ENCODE measurements around the gene EML5.

EML5 gene

GRCh38 chr14:88765130-88765529 is 27.6 kb downstream of the EML5 start:
- Histone ChIP-seq H3K9ac (ENCODE audit: low read depth, low read length) (no peak overlapping the region), H3K9me3 (ENCODE audit: insufficient read depth, low read depth, low read length) (peaks cover 28% of the 10 kb centered on the region), H3K27me3 (ENCODE audit: insufficient read depth, low read length) (no peaks in the 10 kb centered on the region), H3K4me1 (ENCODE audit: insufficient read depth, low read length) (no peaks in the 10 kb centered on the region), H3K4me3 (ENCODE audit: low read length) (no peak overlapping the region), H3K36me3 (ENCODE audit: insufficient read depth, low read depth, low read length) (no peaks in the 10 kb centered on the region), H3K27ac (ENCODE audit: low read length) (no peak overlapping the region)

DNA sequence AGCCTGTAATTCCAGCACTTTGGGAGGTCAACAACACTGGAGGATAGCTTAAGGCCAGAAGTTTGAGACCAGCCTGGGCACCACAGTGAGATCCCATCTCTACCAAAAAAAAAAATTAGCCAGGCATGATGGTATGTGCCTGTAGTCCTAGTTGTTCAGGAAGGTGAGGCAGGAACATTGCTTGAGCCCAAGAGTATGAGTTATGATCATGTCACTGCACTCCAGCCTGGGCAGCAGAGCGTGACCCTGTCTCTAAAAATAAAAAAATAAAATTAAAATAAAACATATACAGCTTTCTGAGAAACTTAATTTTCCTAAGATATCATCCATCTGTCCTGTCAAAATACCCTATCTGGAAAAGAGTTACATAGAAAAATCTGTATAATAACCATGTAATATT is 38.9 kb downstream of the EML5 start:
- Histone ChIP-seq H3K9me3 (ENCODE audit: insufficient read depth, low read depth, low read length) (no peaks in the 10 kb centered on the region), H3K9ac (ENCODE audit: low read depth, low read length) (no peak overlapping the region), H3K27me3 (ENCODE audit: insufficient read depth, low read length) (no peaks in the 10 kb centered on the region), H3K27ac (ENCODE audit: low read length) (no peak overlapping the region), H3K4me3 (ENCODE audit: low read length) (no peak overlapping the region), H3K4me1 (ENCODE audit: insufficient read depth, low read length) (no peaks in the 10 kb centered on the region), H3K36me3 (ENCODE audit: insufficient read depth, low read depth, low read length) (no peaks in the 10 kb centered on the region)

DNA sequence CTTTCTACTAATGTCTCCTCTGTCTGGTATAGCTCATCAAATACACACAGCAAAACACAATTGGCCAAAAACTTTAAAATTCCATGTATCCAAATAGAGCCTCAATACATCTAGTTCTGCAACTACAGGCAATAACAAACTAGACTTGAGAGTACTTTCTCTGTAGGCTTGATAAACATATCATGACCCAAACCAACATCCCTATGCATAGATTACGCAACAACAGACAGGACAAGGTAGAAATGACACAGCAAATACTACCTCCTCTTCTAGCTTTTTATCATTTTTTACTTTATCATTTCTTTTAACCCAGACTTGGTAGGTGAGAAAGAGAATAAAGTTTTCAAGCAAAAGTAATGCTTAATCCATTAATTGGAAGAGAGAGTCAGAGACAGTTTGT is 41.8 kb downstream of the EML5 start:
- no peak overlapping the region for H3K27ac ChIP-seq (ENCODE audit: low read length)
- no peak overlapping the region for H3K9ac ChIP-seq (ENCODE audit: low read depth, low read length)
- no peaks in the 10 kb centered on the region for H3K36me3 ChIP-seq (ENCODE audit: insufficient read depth, low read depth, low read length)

GRCh38 chr14:88750413-88750812 is 42.3 kb downstream of the EML5 start:
- no peaks in the 10 kb centered on the region for H3K36me3 ChIP-seq (ENCODE audit: insufficient read depth, low read depth, low read length)
- no peak overlapping the region for H3K9ac ChIP-seq (ENCODE audit: low read depth, low read length)
- no peaks in the 10 kb centered on the region for H3K4me1 ChIP-seq (ENCODE audit: insufficient read depth, low read length)
- H3K9me3 ChIP-seq (ENCODE audit: insufficient read depth, low read depth, low read length): no peaks in the 10 kb centered on the region
- H3K27me3 ChIP-seq (ENCODE audit: insufficient read depth, low read length): no peaks in the 10 kb centered on the region
- H3K4me3 ChIP-seq (ENCODE audit: low read length): no peak overlapping the region
- H3K27ac ChIP-seq (ENCODE audit: low read length): no peak overlapping the region

More for the DNA sequence above, 41.8 kb downstream of the EML5 start:
- H3K9me3 ChIP-seq (ENCODE audit: insufficient read depth, low read depth, low read length): no peaks in the 10 kb centered on the region
- no peak overlapping the region for H3K4me3 ChIP-seq (ENCODE audit: low read length)
- H3K4me1 ChIP-seq (ENCODE audit: insufficient read depth, low read length): no peaks in the 10 kb centered on the region
- no peaks in the 10 kb centered on the region for H3K27me3 ChIP-seq (ENCODE audit: insufficient read depth, low read length)

DNA sequence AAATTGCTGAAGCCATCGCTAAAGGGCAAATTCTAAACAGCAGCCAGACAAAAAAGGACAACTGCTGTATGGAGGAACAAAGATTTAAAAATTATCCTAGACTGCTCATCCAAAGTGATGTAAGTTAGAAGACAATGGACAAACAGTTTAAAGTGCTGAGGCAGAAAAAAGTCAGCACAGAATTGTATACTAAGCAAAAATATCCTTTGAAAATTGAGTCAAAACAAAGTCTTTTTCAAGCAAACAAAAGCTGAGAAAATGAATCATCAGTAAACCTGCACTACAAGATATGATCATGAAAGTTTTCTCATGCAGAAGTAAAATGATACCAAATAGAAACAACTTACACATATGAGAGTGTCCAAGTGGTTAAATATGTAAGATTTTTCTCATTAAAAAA is 43.6 kb downstream of the EML5 start:
- no peak overlapping the region for H3K4me3 ChIP-seq (ENCODE audit: low read length)
- H3K9ac ChIP-seq (ENCODE audit: low read depth, low read length): no peak overlapping the region
- no peaks in the 10 kb centered on the region for H3K9me3 ChIP-seq (ENCODE audit: insufficient read depth, low read depth, low read length)
- no peaks in the 10 kb centered on the region for H3K27me3 ChIP-seq (ENCODE audit: insufficient read depth, low read length)
- H3K4me1 ChIP-seq (ENCODE audit: insufficient read depth, low read length): no peaks in the 10 kb centered on the region
- H3K27ac ChIP-seq (ENCODE audit: low read length): no peak overlapping the region
- H3K36me3 ChIP-seq (ENCODE audit: insufficient read depth, low read depth, low read length): no peaks in the 10 kb centered on the region

DNA sequence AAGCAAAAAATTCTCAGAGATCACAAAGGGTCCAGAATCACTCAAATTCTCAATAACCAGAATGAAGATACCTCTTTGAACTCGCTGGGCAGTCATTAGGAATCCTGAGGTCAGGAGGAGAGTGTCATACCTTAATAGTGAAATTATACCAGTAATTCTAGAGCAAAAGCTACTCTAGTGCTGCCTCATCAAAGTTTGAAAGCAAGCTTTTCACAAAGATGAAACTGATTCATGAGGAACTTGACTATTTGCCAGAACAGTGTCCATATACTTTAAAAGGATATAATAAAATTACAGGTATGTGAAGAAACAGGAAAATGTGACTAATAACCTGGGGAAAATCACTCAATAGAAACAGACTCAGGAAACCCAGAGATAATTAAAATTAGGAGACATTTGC is 44.5 kb downstream of the EML5 start:
- no peaks in the 10 kb centered on the region for H3K9me3 ChIP-seq (ENCODE audit: insufficient read depth, low read depth, low read length)
- no peaks in the 10 kb centered on the region for H3K36me3 ChIP-seq (ENCODE audit: insufficient read depth, low read depth, low read length)
- H3K4me1 ChIP-seq (ENCODE audit: insufficient read depth, low read length): no peaks in the 10 kb centered on the region
- H3K27ac ChIP-seq (ENCODE audit: low read length): no peak overlapping the region
- H3K27me3 ChIP-seq (ENCODE audit: insufficient read depth, low read length): no peaks in the 10 kb centered on the region
- no peak overlapping the region for H3K9ac ChIP-seq (ENCODE audit: low read depth, low read length)
- no peak overlapping the region for H3K4me3 ChIP-seq (ENCODE audit: low read length)

GRCh38 chr14:88746052-88746451 is 46.7 kb downstream of the EML5 start:
- no peak overlapping the region for H3K9ac ChIP-seq (ENCODE audit: low read depth, low read length)

DNA sequence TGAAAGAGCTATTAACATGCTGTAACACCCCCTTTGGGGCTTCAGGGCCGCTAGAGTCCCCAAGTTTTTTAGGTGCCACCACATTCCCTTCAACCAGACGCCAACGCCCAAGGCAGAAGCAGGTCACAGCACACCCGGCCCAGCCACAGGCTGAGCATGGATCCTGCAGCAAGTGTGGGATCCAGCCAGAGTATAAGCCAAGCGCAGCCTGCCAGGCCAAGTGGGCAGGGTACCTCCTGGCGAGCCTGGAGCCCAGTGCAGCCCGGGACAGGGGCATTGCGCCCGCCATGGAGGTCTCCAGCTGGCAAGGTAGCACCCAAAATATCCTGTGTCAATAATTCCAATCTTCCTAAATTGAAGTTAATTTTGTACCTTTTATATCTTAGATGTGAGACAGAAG is 55.5 kb downstream of the EML5 start:
- Histone ChIP-seq H3K27me3 (ENCODE audit: insufficient read depth, low read length) (no peaks in the 10 kb centered on the region), H3K4me3 (ENCODE audit: low read length) (no peak overlapping the region), H3K27ac (ENCODE audit: low read length) (no peak overlapping the region), H3K9me3 (ENCODE audit: insufficient read depth, low read depth, low read length) (no peaks in the 10 kb centered on the region), H3K4me1 (ENCODE audit: insufficient read depth, low read length) (no peaks in the 10 kb centered on the region), H3K9ac (ENCODE audit: low read depth, low read length) (no peak overlapping the region), H3K36me3 (ENCODE audit: insufficient read depth, low read depth, low read length) (no peaks in the 10 kb centered on the region)

More at GRCh38 chr14:88746052-88746451, 46.7 kb downstream of the EML5 start:
- no peaks in the 10 kb centered on the region for H3K27me3 ChIP-seq (ENCODE audit: insufficient read depth, low read length)
- H3K4me1 ChIP-seq (ENCODE audit: insufficient read depth, low read length): no peaks in the 10 kb centered on the region
- H3K9me3 ChIP-seq (ENCODE audit: insufficient read depth, low read depth, low read length): no peaks in the 10 kb centered on the region
- no peak overlapping the region for H3K4me3 ChIP-seq (ENCODE audit: low read length)
- no peak overlapping the region for H3K27ac ChIP-seq (ENCODE audit: low read length)
- H3K36me3 ChIP-seq (ENCODE audit: insufficient read depth, low read depth, low read length): no peaks in the 10 kb centered on the region

DNA sequence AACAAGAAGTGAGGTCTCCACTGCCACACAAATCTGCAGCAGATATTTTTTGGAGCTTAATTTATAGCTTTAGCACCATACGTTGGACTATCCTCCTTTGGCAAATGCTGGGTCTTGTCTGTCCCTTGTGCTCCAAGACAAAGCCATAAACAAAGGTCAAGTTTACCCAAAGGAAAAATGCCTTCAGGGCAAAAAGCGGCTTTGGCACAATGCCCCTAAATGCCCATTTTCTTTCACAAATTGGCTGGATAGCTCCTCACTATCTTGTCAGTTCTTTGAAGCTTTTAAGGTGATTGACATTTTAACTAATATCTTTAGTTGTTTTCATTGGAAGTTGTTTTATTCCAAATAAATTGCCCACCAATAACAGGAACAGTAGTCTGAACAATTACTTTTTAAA is 59.6 kb downstream of the EML5 start:
- H3K9ac ChIP-seq (ENCODE audit: low read depth, low read length): no peak overlapping the region
- H3K27ac ChIP-seq (ENCODE audit: low read length): no peak overlapping the region
- H3K27me3 ChIP-seq (ENCODE audit: insufficient read depth, low read length): no peaks in the 10 kb centered on the region
- H3K9me3 ChIP-seq (ENCODE audit: insufficient read depth, low read depth, low read length): no peaks in the 10 kb centered on the region
- H3K36me3 ChIP-seq (ENCODE audit: insufficient read depth, low read depth, low read length): no peaks in the 10 kb centered on the region
- no peaks in the 10 kb centered on the region for H3K4me1 ChIP-seq (ENCODE audit: insufficient read depth, low read length)
- H3K4me3 ChIP-seq (ENCODE audit: low read length): no peak overlapping the region

DNA sequence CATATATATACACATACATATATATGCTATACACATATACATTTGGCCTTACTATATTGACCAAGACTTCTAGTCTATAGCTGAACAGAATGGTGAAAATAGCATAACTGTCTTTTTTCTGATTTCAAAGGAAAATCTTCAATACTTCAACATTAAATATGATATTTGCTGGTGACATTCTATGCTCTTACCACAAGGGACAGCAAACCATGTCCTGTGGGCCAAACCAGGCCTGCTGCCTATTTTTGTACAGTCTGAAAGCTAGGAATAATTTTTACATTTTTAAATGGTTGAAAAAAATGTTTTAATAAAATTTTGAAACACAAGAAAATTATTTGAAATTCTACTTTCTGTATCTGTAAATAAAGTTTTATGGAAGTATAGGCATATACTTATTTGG is 63.6 kb downstream of the EML5 start:
- Histone ChIP-seq H3K9me3 (ENCODE audit: insufficient read depth, low read depth, low read length) (no peaks in the 10 kb centered on the region), H3K36me3 (ENCODE audit: insufficient read depth, low read depth, low read length) (no peaks in the 10 kb centered on the region), H3K4me3 (ENCODE audit: low read length) (no peak overlapping the region), H3K9ac (ENCODE audit: low read depth, low read length) (no peak overlapping the region), H3K27ac (ENCODE audit: low read length) (no peak overlapping the region), H3K27me3 (ENCODE audit: insufficient read depth, low read length) (no peaks in the 10 kb centered on the region), H3K4me1 (ENCODE audit: insufficient read depth, low read length) (no peaks in the 10 kb centered on the region)

- Histone ChIP-seq H3K9me3 (ENCODE audit: insufficient read depth, low read depth, low read length) (no peaks in the 10 kb centered on the region), H3K27ac (ENCODE audit: low read length) (no peak overlapping the region), H3K4me3 (ENCODE audit: low read length) (no peak overlapping the region), H3K27me3 (ENCODE audit: insufficient read depth, low read length) (no peaks in the 10 kb centered on the region), H3K36me3 (ENCODE audit: insufficient read depth, low read depth, low read length) (no peaks in the 10 kb centered on the region), H3K4me1 (ENCODE audit: insufficient read depth, low read length) (no peaks in the 10 kb centered on the region), H3K9ac (ENCODE audit: low read depth, low read length) (no peak overlapping the region)
Observed at GRCh38 chr14:88727057-88727456, 65.7 kb downstream of the EML5 start.

- no peak overlapping the region for H3K4me3 ChIP-seq (ENCODE audit: low read length)
- H3K4me1 ChIP-seq (ENCODE audit: insufficient read depth, low read length): no peaks in the 10 kb centered on the region
- H3K9me3 ChIP-seq (ENCODE audit: insufficient read depth, low read depth, low read length): no peaks in the 10 kb centered on the region
- H3K27me3 ChIP-seq (ENCODE audit: insufficient read depth, low read length): no peaks in the 10 kb centered on the region
- no peaks in the 10 kb centered on the region for H3K36me3 ChIP-seq (ENCODE audit: insufficient read depth, low read depth, low read length)
- no peak overlapping the region for H3K27ac ChIP-seq (ENCODE audit: low read length)
- no peak overlapping the region for H3K9ac ChIP-seq (ENCODE audit: low read depth, low read length)
Observed at GRCh38 chr14:88710709-88711108, 82.0 kb downstream of the EML5 start.

DNA sequence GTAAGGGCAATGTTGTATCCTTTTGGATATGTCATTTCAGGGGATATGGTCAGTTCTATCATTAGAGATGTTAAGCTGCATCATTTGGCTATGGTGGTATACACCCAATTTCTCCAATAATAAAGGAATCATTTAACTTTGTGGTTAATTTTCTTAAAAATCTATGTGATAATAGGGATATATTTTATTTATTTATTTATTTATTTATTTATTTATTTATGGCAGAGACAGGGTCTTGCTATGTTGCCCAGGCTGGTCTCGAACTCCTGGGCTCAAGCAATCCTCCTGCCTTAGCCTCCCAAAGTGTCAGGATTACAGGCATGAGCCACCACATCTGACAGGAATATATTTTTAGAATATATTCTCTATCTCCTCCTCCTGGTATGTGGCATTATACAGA is 85.7 kb downstream of the EML5 start:
- Histone ChIP-seq H3K9me3 (ENCODE audit: insufficient read depth, low read depth, low read length) (no peaks in the 10 kb centered on the region), H3K9ac (ENCODE audit: low read depth, low read length) (no peak overlapping the region), H3K4me1 (ENCODE audit: insufficient read depth, low read length) (no peaks in the 10 kb centered on the region), H3K27me3 (ENCODE audit: insufficient read depth, low read length) (no peaks in the 10 kb centered on the region), H3K27ac (ENCODE audit: low read length) (no peak overlapping the region), H3K36me3 (ENCODE audit: insufficient read depth, low read depth, low read length) (no peaks in the 10 kb centered on the region), H3K4me3 (ENCODE audit: low read length) (no peak overlapping the region)
